SU-DHL-6 (cell line): ENCODE data around the gene PLCB1.

Source experiments
- H2AFZ ChIP-seq: fragments of 200-600 bp; sonication (generic); 2 replicates; pipeline ENCODE4 v1.6.1; 2014; ENCODE audit warnings: low read depth, mild to moderate bottlenecking, moderate library complexity, mixed read lengths, antibody characterized with exemption, low read length; ENCODE audit not compliant: severe bottlenecking
- H3F3A ChIP-seq: fragments of 200-600 bp; shearing (Covaris generic); 2 replicates; pipeline ENCODE4 v1.6.0; 2016; ENCODE audit warnings: antibody characterized with exemption, mild to moderate bottlenecking; ENCODE audit not compliant: insufficient read depth
- H3K27ac ChIP-seq: fragments of 200-600 bp; sonication (generic); 2 replicates; pipeline ENCODE4 v1.5.1; 2016; ENCODE audit warnings: low read depth, mild to moderate bottlenecking, low read length, moderate library complexity, mixed read lengths
- H3K27me3 ChIP-seq: fragments of 200-600 bp; sonication (generic), shearing (Covaris generic); 2 replicates; pipeline ENCODE4 v1.6.0; 2014; ENCODE audit warnings: mild to moderate bottlenecking, low read length
- H3K36me3 ChIP-seq: fragments of 200-600 bp; sonication (generic); 2 replicates; pipeline ENCODE4 v1.6.1; 2014; ENCODE audit warnings: mild to moderate bottlenecking, low read length, mixed read lengths
- H3K4me2 ChIP-seq: fragments of 300-600, 200-600 bp; shearing (Covaris generic), sonication (generic); 2 replicates; pipeline ENCODE4 v1.6.0; 2014; ENCODE audit warnings: low read length, low read depth, mild to moderate bottlenecking; ENCODE audit not compliant: poor library complexity, severe bottlenecking
- H3K4me3 ChIP-seq: fragments of 200-600 bp; sonication (generic); 2 replicates; pipeline ENCODE4 v1.5.1; 2014; ENCODE audit warnings: antibody characterized with exemption, low read length, mild to moderate bottlenecking, mixed read lengths; ENCODE audit not compliant: insufficient read depth, poor library complexity, severe bottlenecking
- H3K79me2 ChIP-seq: fragments of 200-600 bp; sonication (generic); 2 replicates; pipeline ENCODE4 v1.6.1; 2014; ENCODE audit warnings: mild to moderate bottlenecking, low read length, moderate library complexity; ENCODE audit not compliant: insufficient read depth
- H3K9ac ChIP-seq: fragments of 200-600 bp; sonication (generic); 2 replicates; pipeline ENCODE4 v1.7.0; 2014; ENCODE audit warnings: mild to moderate bottlenecking, low read length
- H3K9me2 ChIP-seq: fragments of 200-600 bp; sonication (generic); replicated peaks from 2 replicates; pipeline ENCODE4 v1.6.1; 2014; ENCODE audit warnings: low read length; ENCODE audit not compliant: insufficient read depth
- H3K9me3 ChIP-seq: fragments of 200-600 bp; sonication (generic); 2 replicates; pipeline ENCODE4 v1.6.1; 2014; ENCODE audit warnings: low read length, mixed read lengths; ENCODE audit not compliant: insufficient read depth
- H4K20me1 ChIP-seq: fragments of 200-600 bp; sonication (generic); 2 replicates; pipeline ENCODE4 v1.6.1; 2014; ENCODE audit warnings: low read depth, mild to moderate bottlenecking, antibody characterized with exemption, low read length, moderate library complexity, mixed read lengths
- CTCF ChIP-seq: fragments of 200-600 bp; sonication (generic); IDR thresholded peaks from one replicate; pipeline ENCODE4 v1.5.1; 2017; ENCODE audit warnings: antibody characterized with exemption, mild to moderate bottlenecking, low read length, moderate library complexity; ENCODE audit not compliant: insufficient read depth, poor library complexity, severe bottlenecking
- EZH2phosphoT487 ChIP-seq: fragments of 200-600 bp; sonication (generic), shearing (Covaris generic); conservative IDR thresholded peaks from 2 replicates; pipeline ENCODE4 v1.6.1; 2018; ENCODE audit warnings: mild to moderate bottlenecking, antibody characterized with exemption, low read length, moderate library complexity, mixed read lengths

Gene PLCB1

GRCh38 chr20:8507231-8507630 is 375.2 kb downstream of the PLCB1 start:
- TF ChIP-seq CTCF (no peak), EZH2phosphoT487 (no peak)
- Histone ChIP-seq H3K36me3 (no peaks in the 10 kb centered on the region), H3K27ac (no peak overlapping the region)

GRCh38 chr20:8509809-8510208 is 377.7 kb downstream of the PLCB1 start:
- H3K79me2 ChIP-seq: no peaks in the 10 kb centered on the region
- no peaks in the 10 kb centered on the region for H3K36me3 ChIP-seq
- no peaks in the 10 kb centered on the region for H4K20me1 ChIP-seq
- H3K9ac ChIP-seq: no peak overlapping the region
- no peak overlapping the region for H3K27ac ChIP-seq
- H3K4me2 ChIP-seq: no peak overlapping the region
- no peaks in the 10 kb centered on the region for H3K9me3 ChIP-seq
- H3K4me3 ChIP-seq: no peak overlapping the region
- H3K27me3 ChIP-seq: no peaks in the 10 kb centered on the region
- H3K9me2 ChIP-seq: no peaks in the 10 kb centered on the region
- TF ChIP-seq CTCF: no peak
- TF ChIP-seq EZH2phosphoT487: no peak
- no peaks in the 10 kb centered on the region for H3F3A ChIP-seq
- H2AFZ ChIP-seq: no peak overlapping the region

More at GRCh38 chr20:8507231-8507630, 375.2 kb downstream of the PLCB1 start:
- H3K27me3 ChIP-seq: no peaks in the 10 kb centered on the region
- no peak overlapping the region for H2AFZ ChIP-seq
- no peaks in the 10 kb centered on the region for H4K20me1 ChIP-seq
- H3K79me2 ChIP-seq: no peaks in the 10 kb centered on the region
- no peaks in the 10 kb centered on the region for H3K9me3 ChIP-seq
- H3K9ac ChIP-seq: no peak overlapping the region
- H3K4me2 ChIP-seq: no peak overlapping the region
- no peaks in the 10 kb centered on the region for H3F3A ChIP-seq
- H3K9me2 ChIP-seq: no peaks in the 10 kb centered on the region
- H3K4me3 ChIP-seq: no peak overlapping the region

- H3K27ac ChIP-seq: no peak overlapping the region
- no peak overlapping the region for H2AFZ ChIP-seq
- no peak overlapping the region for H3K9ac ChIP-seq
- no peaks in the 10 kb centered on the region for H3K9me2 ChIP-seq
- no peaks in the 10 kb centered on the region for H3K9me3 ChIP-seq
- H3K27me3 ChIP-seq: no peaks in the 10 kb centered on the region
- H3K4me3 ChIP-seq: no peak overlapping the region
- H3K36me3 ChIP-seq: no peaks in the 10 kb centered on the region
- H3K4me2 ChIP-seq: no peak overlapping the region
- H3F3A ChIP-seq: no peaks in the 10 kb centered on the region
- no peak for TF ChIP-seq EZH2phosphoT487
- H4K20me1 ChIP-seq: no peaks in the 10 kb centered on the region
- H3K79me2 ChIP-seq: no peaks in the 10 kb centered on the region
Measured at GRCh38 chr20:8510808-8511207, 378.7 kb downstream of the PLCB1 start.

GRCh38 chr20:8512003-8512402 is 379.9 kb downstream of the PLCB1 start:
- H3K27me3 ChIP-seq: no peaks in the 10 kb centered on the region
- no peaks in the 10 kb centered on the region for H3K9me3 ChIP-seq
- no peak overlapping the region for H3K9ac ChIP-seq
- no peaks in the 10 kb centered on the region for H3K79me2 ChIP-seq
- H3K36me3 ChIP-seq: no peaks in the 10 kb centered on the region
- no peak overlapping the region for H2AFZ ChIP-seq
- 0 out of 2 replicates have a peak, but pooled peaks cover under 1% of the 10 kb centered on the region for H3K9me2 ChIP-seq
- H3K27ac ChIP-seq: no peak overlapping the region
- no peak overlapping the region for H3K4me3 ChIP-seq
- TF ChIP-seq CTCF (no peak), EZH2phosphoT487 (no peak)
- H3F3A ChIP-seq: no peaks in the 10 kb centered on the region
- no peak overlapping the region for H3K4me2 ChIP-seq
- no peaks in the 10 kb centered on the region for H4K20me1 ChIP-seq
